Measurements from ENCODE around the gene CLMN.

Gene CLMN

GRCh38 chr14:95261616-95262510 lies 57.8 kb downstream of the CLMN start:
- DNase-seq (ENCODE audit: low read depth) = no peak

- DNase-seq (ENCODE audit: low read depth) = no peak
These were observed 59.0 kb downstream of the CLMN start for GRCh38 chr14:95260537-95261361.

- no peak for DNase-seq (ENCODE audit: low read depth)
These were observed 60.7 kb downstream of the CLMN start for GRCh38 chr14:95258754-95259593.

GRCh38 chr14:95258156-95258555 lies 61.6 kb downstream of the CLMN start:
- DNase-seq (ENCODE audit: low read depth) = no peak

GRCh38 chr14:95257521-95257920 lies 62.2 kb downstream of the CLMN start:
- no peak for DNase-seq (ENCODE audit: low read depth)

- DNase-seq (ENCODE audit: low read depth) = no peak
These were observed 63.0 kb downstream of the CLMN start for GRCh38 chr14:95256776-95257060.

GRCh38 chr14:95256002-95256775 lies 63.5 kb downstream of the CLMN start:
- DNase-seq (ENCODE audit: low read depth) = no peak

- DNase-seq (ENCODE audit: low read depth) = no peak
These were observed 64.2 kb downstream of the CLMN start for GRCh38 chr14:95255487-95255886.

- DNase-seq (ENCODE audit: low read depth) = no peak
These were observed 64.7 kb downstream of the CLMN start for GRCh38 chr14:95255013-95255412.

- no peak for DNase-seq (ENCODE audit: low read depth)
These were observed 65.4 kb downstream of the CLMN start for GRCh38 chr14:95254288-95254687.

GRCh38 chr14:95253039-95253630 lies 66.6 kb downstream of the CLMN start:
- DNase-seq (ENCODE audit: low read depth) = no peak

- DNase-seq (ENCODE audit: low read depth) = no peak
These were observed 67.5 kb downstream of the CLMN start for GRCh38 chr14:95252219-95252618.

GRCh38 chr14:95250936-95251335 lies 68.8 kb downstream of the CLMN start:
- no peak for DNase-seq (ENCODE audit: low read depth)

GRCh38 chr14:95250140-95250769 lies 69.5 kb downstream of the CLMN start:
- no peak for DNase-seq (ENCODE audit: low read depth)

- DNase-seq (ENCODE audit: low read depth) = no peak
These were observed 71.3 kb downstream of the CLMN start for GRCh38 chr14:95248432-95248831.

- no peak for DNase-seq (ENCODE audit: low read depth)
These were observed 72.8 kb downstream of the CLMN start for GRCh38 chr14:95246870-95247269.

GRCh38 chr14:95245334-95245733 lies 74.4 kb downstream of the CLMN start:
- no peak for DNase-seq (ENCODE audit: low read depth)

GRCh38 chr14:95244587-95244986 lies 75.1 kb downstream of the CLMN start:
- no peak for DNase-seq (ENCODE audit: low read depth)

GRCh38 chr14:95242870-95243269 lies 76.8 kb downstream of the CLMN start:
- no peak for DNase-seq (ENCODE audit: low read depth)
